GM12878 (cell line): ENCODE data around the gene FCN2. TPM values are rescaled to one million over a fixed set of nuclear protein-coding genes. Genes with fewer than 3 reads are reported as not detected.

ENCODE experiments used
- ATF2 ChIP-seq: IDR thresholded peaks from 2 replicates; pipeline ENCODE4 v1.6.1; 2012; ENCODE audit warnings: low read length, inconsistent platforms
- BACH1 ChIP-seq: fragments of 450-650 bp; IDR thresholded peaks from 2 replicates; pipeline ENCODE4 v1.6.1; 2017; ENCODE audit warnings: mild to moderate bottlenecking, borderline replicate concordance
- CBX5 ChIP-seq: sonication (generic); IDR thresholded peaks from 2 replicates; pipeline ENCODE4 v1.6.1; 2016; ENCODE audit warnings: low read depth, moderate library complexity, mild to moderate bottlenecking, inconsistent platforms
- CHD1 ChIP-seq: IDR thresholded peaks from 2 replicates; pipeline ENCODE4 v1.6.1; 2012; ENCODE audit warnings: low read depth, low read length, improper control_type of control experiment
- CHD4 ChIP-seq: fragments of 200-600 bp; sonication (generic); IDR thresholded peaks from 2 replicates; pipeline ENCODE4 v1.6.1; 2016; ENCODE audit warnings: mild to moderate bottlenecking
- EZH2 ChIP-seq: IDR thresholded peaks from 2 replicates; pipeline ENCODE4 v1.6.1; 2012; ENCODE audit warnings: low read depth, mild to moderate bottlenecking, control low read depth, inconsistent platforms, low read length, borderline replicate concordance; ENCODE audit not compliant: control insufficient read depth
- GATAD2B ChIP-seq: fragments of 450-650 bp; conservative IDR thresholded peaks from 2 replicates; pipeline ENCODE4 v1.6.1; 2017; ENCODE audit warnings: low read depth, mild to moderate bottlenecking, moderate library complexity
- IRF5 ChIP-seq: fragments of 450-650 bp; IDR thresholded peaks from 2 replicates; pipeline ENCODE4 v1.6.1; 2017; ENCODE audit warnings: borderline replicate concordance
- LARP7 ChIP-seq: fragments of 450-650 bp; IDR thresholded peaks from 2 replicates; pipeline ENCODE4 v1.6.1; 2017; ENCODE audit warnings: mild to moderate bottlenecking
- MAX ChIP-seq: IDR thresholded peaks from 2 replicates; pipeline ENCODE4 v1.6.1; 2012; ENCODE audit warnings: low read depth, low read length, improper control_type of control experiment
- MEF2A ChIP-seq: IDR thresholded peaks from 2 replicates; pipeline ENCODE4 v1.6.1; 2011; ENCODE audit warnings: low read depth, mild to moderate bottlenecking, low read length, moderate library complexity; ENCODE audit not compliant: insufficient read depth
- MEF2B ChIP-seq: fragments of 450-650 bp; IDR thresholded peaks from 2 replicates; pipeline ENCODE4 v1.6.1; 2018; ENCODE audit warnings: mild to moderate bottlenecking, moderate library complexity; ENCODE audit not compliant: partially characterized antibody, poor library complexity, severe bottlenecking
- NBN ChIP-seq: fragments of 450-650 bp; IDR thresholded peaks from 2 replicates; pipeline ENCODE4 v1.6.1; 2016
- NFIC ChIP-seq: IDR thresholded peaks from 2 replicates; pipeline ENCODE4 v1.6.1; 2012; ENCODE audit warnings: low read depth, mild to moderate bottlenecking, inconsistent platforms, low read length, moderate library complexity
- PAX8 ChIP-seq: fragments of 450-650 bp; IDR thresholded peaks from 2 replicates; pipeline ENCODE4 v1.6.1; 2017; ENCODE audit warnings: mild to moderate bottlenecking, moderate library complexity
- PBX3 ChIP-seq: IDR thresholded peaks from 2 replicates; pipeline ENCODE4 v1.6.1; 2011; ENCODE audit warnings: mild to moderate bottlenecking, low read depth, low read length, moderate library complexity; ENCODE audit not compliant: insufficient replicate concordance
- ZBTB33 ChIP-seq: fragments of 450-650 bp; IDR thresholded peaks from 2 replicates; pipeline ENCODE4 v1.6.1; 2017; ENCODE audit warnings: mild to moderate bottlenecking
- ZNF384 ChIP-seq: IDR thresholded peaks from 2 replicates; pipeline ENCODE4 v1.6.1; 2012; ENCODE audit warnings: low read depth, mild to moderate bottlenecking, low read length, improper control_type of control experiment, borderline replicate concordance
- ZNF622 ChIP-seq: fragments of 450-650 bp; IDR thresholded peaks from 2 replicates; pipeline ENCODE4 v1.6.1; 2017; ENCODE audit warnings: mild to moderate bottlenecking, inconsistent platforms
- ZNF687 ChIP-seq: fragments of 450-650 bp; IDR thresholded peaks from 2 replicates; pipeline ENCODE4 v1.6.1; 2017; ENCODE audit warnings: mild to moderate bottlenecking, moderate library complexity
- polyA plus RNA-seq, 11 experiments: library from polyadenylated mRNA; depleted of rRNA in 4 of 11; unstranded in 6 of 11; stranded (reverse) in 5 of 11; fragments of >200 nt; fragmentation: Nextera tagmentation in 4 of 11; fragmentation: Illumina TruSeq in 1 of 11; extraction: Ambion mirVana in 4 of 11; extraction: Trizol in 1 of 11; gene quantifications; 1 replicate in 1 of 11; 2 replicates in 10 of 11; pipeline versions ENCODE4 v1.2.1 to v1.2.3, GENCODE V29; 2011 to 2016; ENCODE audit warnings: inconsistent platforms in 2 of 11, missing spikeins in 2 of 11, low read depth in 1 of 11
- total RNA-seq, 4 experiments: library from RNA; depleted of rRNA in 3 of 4; stranded (reverse); fragments of >200 nt in 3 of 4; fragmentation: Illumina TruSeq in 1 of 4; extraction: Trizol in 1 of 4; gene quantifications; 2 replicates each; pipeline versions ENCODE4 v1.2.1 to v1.2.3, GENCODE V29; 2013 to 2021

The FCN2 gene
- total and polyA plus RNA-seq, 10 of the 15 experiments (the other 5 are each of a cell fraction or from before 2014, with no cell fraction given) = not detected

- TF ChIP-seq ZNF622 (no peak), PAX8 (no peak), PBX3 (no peak), BACH1 (peak; percentile 67; the same call in 1 of the 2 replicates), NBN (peak; percentile 63; the same call in 1 of the 2 replicates), MAX (no peak), IRF5 (no peak), ZNF384 (peak; percentile 51; the same call in 1 of the 2 replicates), ATF2 (peak; percentile 90), GATAD2B (no peak), ZNF687 (no peak), CHD4 (no peak), LARP7 (no peak), CHD1 (no peak), MEF2A (peak; percentile 50; the same call in 1 of the 2 replicates), NFIC (peak; percentile 95), MEF2B (peak; percentile 37), EZH2 (no peak), ZBTB33 (no peak), CBX5 (no peak; the same call in 1 of the 2 replicates)
Measured at GRCh38 chr9:134858051-134858841, 22.4 kb upstream of the FCN2 start (continued).
